ENCODE data around the gene UBE2Z. TPM values are rescaled to one million over a fixed set of nuclear protein-coding genes. Genes with fewer than 3 reads are reported as not detected.

Gene UBE2Z
- polyA plus RNA-seq, 1 donor from 2014 or later, result 70.3 TPM

DNA sequence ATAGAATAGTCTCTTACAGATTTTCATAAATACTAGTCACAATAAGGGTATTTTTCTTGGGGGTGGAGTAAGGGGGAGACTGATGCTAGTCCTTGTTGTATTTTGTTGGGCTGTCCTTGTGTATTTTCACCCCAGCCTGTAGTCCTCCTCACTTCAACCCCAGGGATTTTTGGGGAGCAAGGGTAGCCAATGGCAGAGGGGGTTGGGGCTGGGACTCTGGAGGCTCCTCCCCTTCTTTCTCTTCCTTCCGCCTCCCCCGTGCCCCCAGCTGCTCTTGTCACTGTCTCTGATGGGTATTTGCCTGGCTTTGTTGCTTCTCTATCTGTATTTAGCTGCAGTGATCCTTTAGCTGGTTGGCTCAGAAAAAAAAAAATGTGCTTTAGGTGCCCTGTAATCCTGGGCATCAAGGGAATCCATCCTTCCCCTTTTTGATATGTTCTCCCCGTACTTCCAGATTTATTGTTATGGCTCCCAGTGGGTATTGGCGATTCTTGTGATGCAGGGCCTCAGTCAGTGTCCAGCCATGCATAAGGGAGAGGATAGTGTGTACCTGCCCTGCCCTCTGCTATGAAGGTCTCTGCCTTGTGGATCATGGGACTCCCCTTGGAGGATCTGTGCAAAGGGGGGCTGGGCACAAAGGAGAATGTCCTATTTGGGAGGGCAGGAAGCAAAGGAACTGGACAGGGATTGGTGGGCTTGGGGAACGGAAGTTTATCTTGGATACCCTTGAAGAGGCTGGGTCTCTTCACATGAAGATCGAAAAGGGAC lies 20.0 kb downstream of the UBE2Z start:
- Histone ChIP-seq H3F3A (ENCODE audit: insufficient read depth, low read length, poor library complexity, severe bottlenecking) (no peaks in the 10 kb centered on the region), H2AFZ (ENCODE audit: low read depth, low read length) (no peak overlapping the region), H3K4me2 (ENCODE audit: low read length) (no peak overlapping the region), H3K4me3 (ENCODE audit: low read length) (no peak overlapping the region), H3K27me3 (ENCODE audit: insufficient read depth, low read depth, low read length) (no peaks in the 10 kb centered on the region), H3K9ac (ENCODE audit: low read length) (no peak overlapping the region), H3K79me2 (replicated peaks; ENCODE audit: insufficient read depth, low read length) (no peaks in the 10 kb centered on the region), H3K36me3 (ENCODE audit: insufficient read depth, low read length) (peaks cover 10% of the 10 kb centered on the region), H3K9me3 (ENCODE audit: low read length) (no peaks in the 10 kb centered on the region), H4K20me1 (ENCODE audit: insufficient read depth) (no peaks in the 10 kb centered on the region), H3K9me2 (ENCODE audit: insufficient read depth, low read length) (no peaks in the 10 kb centered on the region), H3K27ac (ENCODE audit: low read length) (no peak overlapping the region)
- TF ChIP-seq, protein P1, sequence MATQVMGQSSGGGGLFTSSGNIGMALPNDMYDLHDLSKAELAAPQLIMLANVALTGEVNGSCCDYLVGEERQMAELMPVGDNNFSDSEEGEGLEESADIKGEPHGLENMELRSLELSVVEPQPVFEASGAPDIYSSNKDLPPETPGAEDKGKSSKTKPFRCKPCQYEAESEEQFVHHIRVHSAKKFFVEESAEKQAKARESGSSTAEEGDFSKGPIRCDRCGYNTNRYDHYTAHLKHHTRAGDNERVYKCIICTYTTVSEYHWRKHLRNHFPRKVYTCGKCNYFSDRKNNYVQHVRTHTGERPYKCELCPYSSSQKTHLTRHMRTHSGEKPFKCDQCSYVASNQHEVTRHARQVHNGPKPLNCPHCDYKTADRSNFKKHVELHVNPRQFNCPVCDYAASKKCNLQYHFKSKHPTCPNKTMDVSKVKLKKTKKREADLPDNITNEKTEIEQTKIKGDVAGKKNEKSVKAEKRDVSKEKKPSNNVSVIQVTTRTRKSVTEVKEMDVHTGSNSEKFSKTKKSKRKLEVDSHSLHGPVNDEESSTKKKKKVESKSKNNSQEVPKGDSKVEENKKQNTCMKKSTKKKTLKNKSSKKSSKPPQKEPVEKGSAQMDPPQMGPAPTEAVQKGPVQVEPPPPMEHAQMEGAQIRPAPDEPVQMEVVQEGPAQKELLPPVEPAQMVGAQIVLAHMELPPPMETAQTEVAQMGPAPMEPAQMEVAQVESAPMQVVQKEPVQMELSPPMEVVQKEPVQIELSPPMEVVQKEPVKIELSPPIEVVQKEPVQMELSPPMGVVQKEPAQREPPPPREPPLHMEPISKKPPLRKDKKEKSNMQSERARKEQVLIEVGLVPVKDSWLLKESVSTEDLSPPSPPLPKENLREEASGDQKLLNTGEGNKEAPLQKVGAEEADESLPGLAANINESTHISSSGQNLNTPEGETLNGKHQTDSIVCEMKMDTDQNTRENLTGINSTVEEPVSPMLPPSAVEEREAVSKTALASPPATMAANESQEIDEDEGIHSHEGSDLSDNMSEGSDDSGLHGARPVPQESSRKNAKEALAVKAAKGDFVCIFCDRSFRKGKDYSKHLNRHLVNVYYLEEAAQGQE (IDR thresholded peaks at IDR 0.05; ENCODE audit: borderline replicate concordance), result no peak
- TF ChIP-seq POLR2AphosphoS5 (IDR thresholded peaks at IDR 0.05), result peak; percentile 10

GRCh38 chr17:48928876-48929811 lies 20.9 kb downstream of the UBE2Z start:
- no peaks in the 10 kb centered on the region for H3K9me2 ChIP-seq (ENCODE audit: insufficient read depth, low read length)
- H3K27ac ChIP-seq (ENCODE audit: low read length), result no peak overlapping the region
- TF ChIP-seq RAD21 (conservative IDR thresholded peaks at IDR 0.05) (no peak), CTCF (IDR thresholded peaks at IDR 0.05; ENCODE audit: poor library complexity, severe bottlenecking) (no peak), EP300 (conservative IDR thresholded peaks at IDR 0.05; ENCODE audit: poor library complexity, severe bottlenecking) (no peak), SMC3 (conservative IDR thresholded peaks at IDR 0.05; ENCODE audit: poor library complexity) (no peak), EZH2 (IDR thresholded peaks at IDR 0.05; ENCODE audit: borderline replicate concordance, insufficient read depth, low read length, poor library complexity, severe bottlenecking) (no peak), POLR2AphosphoS5 (IDR thresholded peaks at IDR 0.05) (no peak), MXI1 (conservative IDR thresholded peaks at IDR 0.05; ENCODE audit: poor library complexity, severe bottlenecking) (no peak), TAF1 (IDR thresholded peaks at IDR 0.05; ENCODE audit: low read depth) (no peak)
- TF ChIP-seq, protein P1 (IDR thresholded peaks at IDR 0.05; ENCODE audit: borderline replicate concordance), result no peak
- H3K36me3 ChIP-seq (ENCODE audit: insufficient read depth, low read length), result peaks cover 11% of the 10 kb centered on the region
- H2AFZ ChIP-seq (ENCODE audit: low read depth, low read length), result no peak overlapping the region
- H4K20me1 ChIP-seq (ENCODE audit: insufficient read depth), result no peaks in the 10 kb centered on the region
- H3K4me2 ChIP-seq (ENCODE audit: low read length), result no peak overlapping the region
- H3K9ac ChIP-seq (ENCODE audit: low read length), result no peak overlapping the region
- H3K79me2 ChIP-seq (replicated peaks; ENCODE audit: insufficient read depth, low read length), result no peaks in the 10 kb centered on the region
- no peaks in the 10 kb centered on the region for H3K9me3 ChIP-seq (ENCODE audit: low read length)
- no peak overlapping the region for H3K4me3 ChIP-seq (ENCODE audit: low read length)
- H3K27me3 ChIP-seq (ENCODE audit: insufficient read depth, low read depth, low read length), result no peaks in the 10 kb centered on the region
- H3F3A ChIP-seq (ENCODE audit: insufficient read depth, low read length, poor library complexity, severe bottlenecking), result no peaks in the 10 kb centered on the region

Data from neural cell (in vitro differentiated cells).